ENCODE data around the gene EWSR1. TPM values are rescaled to one million over a fixed set of nuclear protein-coding genes. Genes with fewer than 3 reads are reported as not detected.
A peak's percentile ranks its signal among the peaks of the same experiment; 100 is the strongest.

EWSR1 gene
- total and polyA plus RNA-seq, 2 donors (not counting 3 experiments of a cell fraction or from before 2014, with no cell fraction given): 305 to 588 TPM

GRCh38 chr22:29268511-29269229 is 602 bp downstream of the EWSR1 start:
- H3K36me3 ChIP-seq (ENCODE audit: control insufficient read depth in 2 of 2, extremely low read depth in 1 of 2, insufficient read depth in 2 of 2, low read length in 2 of 2): peaks cover 16 to 24% of the 10 kb centered on the region in 2 experiments
- H3K9ac ChIP-seq (replicated peaks; ENCODE audit: extremely low read depth, insufficient read depth, low read length): peak overlapping the region; percentile 100
- no peak for TF ChIP-seq JUN (IDR thresholded peaks at IDR 0.05; ENCODE audit: borderline replicate concordance, insufficient read depth, insufficient read length, low read depth)
- TF ChIP-seq CTCF (IDR thresholded peaks at IDR 0.05; ENCODE audit: extremely low read depth in 1 of 2, insufficient read depth in 1 of 2, low read depth in 1 of 2, low read length in 2 of 2): no peak
- no peak for TF ChIP-seq EZH2 (IDR thresholded peaks at IDR 0.05; ENCODE audit: borderline replicate concordance, low read depth, low read length, severe bottlenecking)
- TF ChIP-seq POLR2A (IDR thresholded peaks at IDR 0.05; ENCODE audit: low read depth, low read length): peak; percentile 60
- TF ChIP-seq MAX (IDR thresholded peaks at IDR 0.05; ENCODE audit: insufficient read depth, insufficient read length): peak; percentile 35
- no peak for TF ChIP-seq MYC (IDR thresholded peaks at IDR 0.05; ENCODE audit: low read depth, low read length)
- FAIRE-seq (no peak), DNase-seq (ENCODE audit: low read depth, low spot score) (peak; percentile 58)
- dilution Hi-C loops (cut with MboI; ENCODE audit: extremely low pct_ligation_motif_present, low sequenced_read_pairs) (no loop called here), intact Hi-C loops (cut with micrococcal nuclease) (loop anchor here (5.0 kb wide), 1 partner anchor 39 kb away; the partner anchor contains the start of gene GAS2L1)
- H2AFZ ChIP-seq (ENCODE audit: low read depth, low read length): no peak overlapping the region
- H3K9me1 ChIP-seq (replicated peaks; ENCODE audit: control insufficient read depth, extremely low read depth, insufficient read depth, low read length): no peaks in the 10 kb centered on the region
- H4K20me1 ChIP-seq (replicated peaks; ENCODE audit: control insufficient read depth, extremely low read depth, insufficient read depth, low read length): peaks cover 19% of the 10 kb centered on the region
- no peaks in the 10 kb centered on the region for H3K9me3 ChIP-seq (replicated peaks; ENCODE audit: control insufficient read depth, insufficient read depth, low read length)
- H3K4me2 ChIP-seq (ENCODE audit: insufficient read depth, low read length): peak overlapping the region; percentile 89
- H3K4me3 ChIP-seq (replicated peaks in 1 of 3; ENCODE audit: insufficient read depth in 1 of 3, low read depth in 1 of 3, low read length in 3 of 3): peak overlapping the region; percentile 75 to 85 (median 84)
- CTCF ChIA-PET: no interaction called here
- H3K4me1 ChIP-seq (ENCODE audit: control insufficient read depth, extremely low read depth, insufficient read depth, low read length): peaks cover 40% of the 10 kb centered on the region
- no peaks in the 10 kb centered on the region for H3K27me3 ChIP-seq (ENCODE audit: control insufficient read depth in 2 of 2, insufficient read depth in 2 of 2, low read length in 2 of 2)
- H3K27ac ChIP-seq (ENCODE audit: insufficient read depth, low read depth, low read length): peak overlapping the region; percentile 100
- BruUV-seq (replicated peaks): no TSS peak
- POLR2A ChIA-PET: no interaction called here
- peaks cover 74% of the 10 kb centered on the region for H3K79me2 ChIP-seq (ENCODE audit: control insufficient read depth, insufficient read depth, low read length)

Measured in endothelial cell of umbilical vein (primary cell).